ENCODE results near the gene CACNA2D2.

DNA sequence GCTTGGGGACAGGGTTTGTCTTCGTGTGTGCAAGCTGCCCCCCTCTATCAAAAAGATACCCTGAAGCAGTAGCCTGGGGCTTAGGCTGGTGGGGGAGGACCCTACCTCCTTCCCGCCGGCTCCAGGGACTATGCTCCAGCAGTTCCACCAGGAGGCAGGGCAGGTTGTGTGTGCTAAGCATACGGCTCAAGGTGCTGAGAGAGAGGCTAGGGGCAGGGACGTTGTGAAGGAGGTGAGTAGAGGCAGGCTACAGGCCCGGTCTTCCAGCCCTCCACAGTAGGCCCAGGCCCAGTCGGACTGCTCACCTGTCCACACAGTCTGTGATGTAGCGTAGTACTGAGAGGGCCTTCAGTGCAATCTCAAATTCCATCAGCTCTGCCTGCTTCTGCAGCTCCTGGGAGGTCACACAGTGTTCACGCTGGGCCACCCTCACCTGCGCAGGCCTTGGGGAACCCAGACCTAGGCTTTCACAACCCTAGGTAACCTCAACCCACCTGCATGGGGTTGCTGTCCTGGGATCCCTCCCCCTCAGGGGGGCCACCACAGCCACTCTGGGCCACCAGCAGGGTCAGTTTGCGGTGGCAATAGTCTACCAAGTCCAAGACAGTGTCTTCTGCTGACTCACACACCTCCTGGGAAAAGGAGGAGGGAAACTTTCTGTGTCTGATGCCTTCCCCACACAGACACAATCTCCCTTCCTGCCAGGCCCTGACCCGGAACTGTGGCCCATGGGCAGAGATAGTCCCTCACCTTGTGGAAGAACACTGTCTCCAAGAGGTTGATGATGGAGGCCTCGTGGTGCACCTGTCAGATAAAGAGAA lies 160.4 kb downstream of the CACNA2D2 start:
- TF ChIP-seq SUZ12 (IDR thresholded peaks at IDR 0.05) (no peak), FOXK2 (IDR thresholded peaks at IDR 0.05) (no peak), BHLHE40 (IDR thresholded peaks at IDR 0.05; ENCODE audit: borderline replicate concordance) (no peak), SP1 (IDR thresholded peaks at IDR 0.05) (no peak)

Data from HEK293T (cell line).